ENCODE data around the gene CAPN5.

GRCh38 chr11:77119531-77119936, 52.8 kb downstream of the CAPN5 start:
- TF ChIP-seq CTCF (IDR thresholded peaks at IDR 0.05) (no peak), POLR2A (IDR thresholded peaks at IDR 0.05) (no peak)
